ENCODE data around the gene SUSD3. TPM values are rescaled to one million over a fixed set of nuclear protein-coding genes. Genes with fewer than 3 reads are reported as not detected.

Gene SUSD3
- total and polyA plus RNA-seq, 7 experiments from 2014 or later, result 62.8 to 315 (median 78.8) TPM

GRCh38 chr9:93085676-93086075 lies 27.2 kb downstream of the SUSD3 start:
- Histone ChIP-seq H3K27ac (ENCODE audit: low read depth, low read length) (no peak overlapping the region), H3K9me3 (ENCODE audit: control insufficient read depth in 2 of 3, low read length in 3 of 3) (no peaks in the 10 kb centered on the region), H3K36me3 (ENCODE audit: control insufficient read depth in 2 of 3, insufficient read depth in 3 of 3, low read length in 3 of 3) (peaks cover 0 to 73% (median 34%) of the 10 kb centered on the region in 3 experiments), H3K27me3 (ENCODE audit: control insufficient read depth in 2 of 2, insufficient read depth in 2 of 2, low read length in 2 of 2) (no peaks in the 10 kb centered on the region), H3K4me1 (ENCODE audit: control insufficient read depth in 2 of 2, insufficient read depth in 2 of 2, low read length in 2 of 2) (peaks cover 18 to 25% of the 10 kb centered on the region in 2 donors), H3K4me3 (ENCODE audit: low read length) (no peak overlapping the region)
- intact Hi-C loops (cut with micrococcal nuclease), result no loop called here
- ChIA-PET POLR2A (interaction anchor here (0.8 to 3.1 kb wide), 6 partner anchors 9 to 82 kb away, joined by 4 to 14 read pairs (median 6); no protein-coding TSS in a partner anchor), CTCF (no interaction called here)
- H3K4me3 Mint-ChIP-seq, result no peak overlapping the region
- peaks cover 9 to 68% (median 39%) of the 10 kb centered on the region in 5 donors for H3K36me3 Mint-ChIP-seq
- ATAC-seq (no peak), DNase-seq (no peak)
- peaks cover 0 to 10% (median 0%) of the 10 kb centered on the region in 11 donors for H3K9me3 Mint-ChIP-seq
- no peaks in the 10 kb centered on the region for H3K27me3 Mint-ChIP-seq
- H3K4me1 Mint-ChIP-seq, result peaks cover 13 to 50% (median 44%) of the 10 kb centered on the region in 7 donors
- peak overlapping the region in 6 of 9 donors; percentile 8 to 78 (median 66) for H3K27ac Mint-ChIP-seq

GRCh38 chr9:93086447-93087224 lies 28.1 kb downstream of the SUSD3 start:
- CTCF ChIA-PET, result no interaction called here
- Histone ChIP-seq H3K27ac (ENCODE audit: low read depth, low read length) (no peak overlapping the region), H3K9me3 (ENCODE audit: control insufficient read depth in 2 of 3, low read length in 3 of 3) (no peaks in the 10 kb centered on the region), H3K4me1 (ENCODE audit: control insufficient read depth in 2 of 2, insufficient read depth in 2 of 2, low read length in 2 of 2) (peaks cover 18% of the 10 kb centered on the region in 2 donors), H3K36me3 (ENCODE audit: control insufficient read depth in 2 of 3, insufficient read depth in 3 of 3, low read length in 3 of 3) (peaks cover 0 to 64% (median 24%) of the 10 kb centered on the region in 3 experiments), H3K4me3 (ENCODE audit: low read length) (no peak overlapping the region), H3K27me3 (ENCODE audit: control insufficient read depth in 2 of 2, insufficient read depth in 2 of 2, low read length in 2 of 2) (no peaks in the 10 kb centered on the region)
- DNase-seq (peak in 1 of 9 donors; percentile 10), ATAC-seq (no peak)
- H3K4me3 Mint-ChIP-seq, result no peak overlapping the region
- peaks cover 0 to 15% (median 0%) of the 10 kb centered on the region in 11 donors for H3K9me3 Mint-ChIP-seq
- peaks cover 14 to 49% (median 45%) of the 10 kb centered on the region in 7 donors for H3K4me1 Mint-ChIP-seq
- intact Hi-C loops (cut with micrococcal nuclease), result no loop called here
- peaks cover 3 to 69% (median 30%) of the 10 kb centered on the region in 5 donors for H3K36me3 Mint-ChIP-seq
- H3K27ac Mint-ChIP-seq, result peak overlapping the region in 7 of 9 donors; percentile 18 to 80 (median 69)
- POLR2A ChIA-PET, result interaction anchor here (0.6 to 1.1 kb wide), 5 partner anchors 9 to 124 kb away, joined by 3 to 4 read pairs (median 3); no protein-coding TSS in a partner anchor
- H3K27me3 Mint-ChIP-seq, result no peaks in the 10 kb centered on the region

- Mint-ChIP-seq H3K36me3 (peaks cover 3 to 68% (median 29%) of the 10 kb centered on the region in 5 donors), H3K27ac (peak overlapping the region in 8 of 9 donors; percentile 52 to 94 (median 83)), H3K9me3 (peaks cover 0 to 21% (median 0%) of the 10 kb centered on the region in 11 donors), H3K27me3 (no peaks in the 10 kb centered on the region), H3K4me3 (no peak overlapping the region), H3K4me1 (peaks cover 20 to 52% (median 47%) of the 10 kb centered on the region in 7 donors)
- ATAC-seq, result no peak
- H3K4me3 ChIP-seq (ENCODE audit: low read length), result no peak overlapping the region
- peaks cover 0 to 51% (median 20%) of the 10 kb centered on the region in 3 experiments for H3K36me3 ChIP-seq (ENCODE audit: control insufficient read depth in 2 of 3, insufficient read depth in 3 of 3, low read length in 3 of 3)
- intact Hi-C loops (cut with micrococcal nuclease), result no loop called here
- CTCF ChIA-PET, result interaction anchor here (0.6 to 1.6 kb wide), 2 partner anchors 37 to 85 kb away, joined by 3 read pairs; no protein-coding TSS in a partner anchor
- H3K27me3 ChIP-seq (ENCODE audit: control insufficient read depth in 2 of 2, insufficient read depth in 2 of 2, low read length in 2 of 2), result no peaks in the 10 kb centered on the region
- peaks cover 12 to 15% of the 10 kb centered on the region in 2 donors for H3K4me1 ChIP-seq (ENCODE audit: control insufficient read depth in 2 of 2, insufficient read depth in 2 of 2, low read length in 2 of 2)
- H3K9me3 ChIP-seq (ENCODE audit: control insufficient read depth in 2 of 3, low read length in 3 of 3), result no peaks in the 10 kb centered on the region
- H3K27ac ChIP-seq (ENCODE audit: low read depth, low read length), result peak overlapping the region; percentile 37
- POLR2A ChIA-PET, result interaction anchor here (0.7 to 1.5 kb wide), 8 partner anchors 9 to 60 kb away, joined by 3 to 7 read pairs (median 4); no protein-coding TSS in a partner anchor
- peak in 1 of 9 donors; percentile 15 for DNase-seq
These were observed 29.6 kb downstream of the SUSD3 start for GRCh38 chr9:93087971-93088655.

- Mint-ChIP-seq H3K27me3 (no peaks in the 10 kb centered on the region), H3K36me3 (peaks cover 3 to 67% (median 24%) of the 10 kb centered on the region in 5 donors), H3K4me1 (peaks cover 22 to 54% (median 47%) of the 10 kb centered on the region in 7 donors), H3K4me3 (no peak overlapping the region), H3K9me3 (peaks cover 0 to 21% (median 0%) of the 10 kb centered on the region in 11 donors), H3K27ac (peak overlapping the region; percentile 42 to 94 (median 83))
- H3K27ac ChIP-seq (ENCODE audit: low read depth, low read length), result peak overlapping the region; percentile 25
- DNase-seq (peak in 1 of 9 donors; percentile 11), ATAC-seq (no peak)
- no peaks in the 10 kb centered on the region for H3K9me3 ChIP-seq (ENCODE audit: control insufficient read depth in 2 of 3, low read length in 3 of 3)
- ChIA-PET CTCF (interaction anchor here (0.6 to 1.6 kb wide), 2 partner anchors 37 to 85 kb away, joined by 3 read pairs; no protein-coding TSS in a partner anchor), POLR2A (interaction anchor here (0.8 to 1.5 kb wide), 6 partner anchors 9 to 60 kb away, joined by 3 to 7 read pairs (median 4); no protein-coding TSS in a partner anchor)
- H3K27me3 ChIP-seq (ENCODE audit: control insufficient read depth in 2 of 2, insufficient read depth in 2 of 2, low read length in 2 of 2), result no peaks in the 10 kb centered on the region
- no peak overlapping the region for H3K4me3 ChIP-seq (ENCODE audit: low read length)
- peaks cover 12 to 15% of the 10 kb centered on the region in 2 donors for H3K4me1 ChIP-seq (ENCODE audit: control insufficient read depth in 2 of 2, insufficient read depth in 2 of 2, low read length in 2 of 2)
- peaks cover 0 to 48% (median 20%) of the 10 kb centered on the region in 3 experiments for H3K36me3 ChIP-seq (ENCODE audit: control insufficient read depth in 2 of 3, insufficient read depth in 3 of 3, low read length in 3 of 3)
- intact Hi-C loops (cut with micrococcal nuclease), result no loop called here
These were observed 30.1 kb downstream of the SUSD3 start for GRCh38 chr9:93088656-93089015.

- Histone ChIP-seq H3K4me1 (ENCODE audit: control insufficient read depth in 2 of 2, insufficient read depth in 2 of 2, low read length in 2 of 2) (peaks cover 12 to 15% of the 10 kb centered on the region in 2 donors), H3K36me3 (ENCODE audit: control insufficient read depth in 2 of 3, insufficient read depth in 3 of 3, low read length in 3 of 3) (peaks cover 0 to 45% (median 20%) of the 10 kb centered on the region in 3 experiments), H3K4me3 (ENCODE audit: low read length) (no peak overlapping the region), H3K27me3 (ENCODE audit: control insufficient read depth in 2 of 2, insufficient read depth in 2 of 2, low read length in 2 of 2) (no peaks in the 10 kb centered on the region), H3K27ac (ENCODE audit: low read depth, low read length) (peak overlapping the region; percentile 25), H3K9me3 (ENCODE audit: control insufficient read depth in 2 of 3, low read length in 3 of 3) (no peaks in the 10 kb centered on the region)
- Mint-ChIP-seq H3K9me3 (peaks cover 0 to 21% (median 0%) of the 10 kb centered on the region in 11 donors), H3K36me3 (peaks cover 3 to 64% (median 21%) of the 10 kb centered on the region in 5 donors), H3K27ac (peak overlapping the region; percentile 23 to 94 (median 83)), H3K4me1 (peaks cover 22 to 54% (median 47%) of the 10 kb centered on the region in 7 donors), H3K27me3 (no peaks in the 10 kb centered on the region), H3K4me3 (no peak overlapping the region)
- POLR2A ChIA-PET, result interaction anchor here (0.6 to 1.5 kb wide), 5 partner anchors 18 to 61 kb away, joined by 3 to 7 read pairs (median 5); no protein-coding TSS in a partner anchor
- CTCF ChIA-PET, result interaction anchor here (1.6 kb wide), 1 partner anchor 86 kb away, joined by 3 read pairs; no protein-coding TSS in a partner anchor
- intact Hi-C loops (cut with micrococcal nuclease), result no loop called here
- no peak for DNase-seq
- ATAC-seq, result no peak
These were observed 30.5 kb downstream of the SUSD3 start for GRCh38 chr9:93089024-93089423.

- Mint-ChIP-seq H3K36me3 (peaks cover 3 to 63% (median 21%) of the 10 kb centered on the region in 5 donors), H3K4me3 (no peak overlapping the region), H3K9me3 (peaks cover 0 to 21% (median 0%) of the 10 kb centered on the region in 11 donors), H3K4me1 (peaks cover 26 to 57% (median 51%) of the 10 kb centered on the region in 7 donors), H3K27ac (peak overlapping the region; percentile 52 to 94 (median 83)), H3K27me3 (no peaks in the 10 kb centered on the region)
- H3K4me1 ChIP-seq (ENCODE audit: control insufficient read depth in 2 of 2, insufficient read depth in 2 of 2, low read length in 2 of 2), result peaks cover 15 to 18% of the 10 kb centered on the region in 2 donors
- H3K27ac ChIP-seq (ENCODE audit: low read depth, low read length), result peak overlapping the region; percentile 29
- POLR2A ChIA-PET, result interaction anchor here (0.6 to 1.5 kb wide), 7 partner anchors 15 to 61 kb away, joined by 3 to 5 read pairs (median 4); no protein-coding TSS in a partner anchor
- H3K27me3 ChIP-seq (ENCODE audit: control insufficient read depth in 2 of 2, insufficient read depth in 2 of 2, low read length in 2 of 2), result no peaks in the 10 kb centered on the region
- intact Hi-C loops (cut with micrococcal nuclease), result no loop called here
- H3K4me3 ChIP-seq (ENCODE audit: low read length), result no peak overlapping the region
- no peaks in the 10 kb centered on the region for H3K9me3 ChIP-seq (ENCODE audit: control insufficient read depth in 2 of 3, low read length in 3 of 3)
- no peak for ATAC-seq
- H3K36me3 ChIP-seq (ENCODE audit: control insufficient read depth in 2 of 3, insufficient read depth in 3 of 3, low read length in 3 of 3), result peaks cover 0 to 39% (median 17%) of the 10 kb centered on the region in 3 experiments
- CTCF ChIA-PET, result interaction anchor here (1.6 kb wide), 1 partner anchor 86 kb away, joined by 3 read pairs; no protein-coding TSS in a partner anchor
- peak in 1 of 9 donors; percentile 17 for DNase-seq
These were observed 31.0 kb downstream of the SUSD3 start for GRCh38 chr9:93089481-93089991.

Data from naive thymus-derived CD4-positive, alpha-beta T cell (primary cell).